ENCODE results near the gene CNDP2. TPM values are rescaled to one million over a fixed set of nuclear protein-coding genes. Genes with fewer than 3 reads are reported as not detected.

The CNDP2 gene
- 84.6 and 113 TPM in 2 replicates for total RNA-seq

DNA sequence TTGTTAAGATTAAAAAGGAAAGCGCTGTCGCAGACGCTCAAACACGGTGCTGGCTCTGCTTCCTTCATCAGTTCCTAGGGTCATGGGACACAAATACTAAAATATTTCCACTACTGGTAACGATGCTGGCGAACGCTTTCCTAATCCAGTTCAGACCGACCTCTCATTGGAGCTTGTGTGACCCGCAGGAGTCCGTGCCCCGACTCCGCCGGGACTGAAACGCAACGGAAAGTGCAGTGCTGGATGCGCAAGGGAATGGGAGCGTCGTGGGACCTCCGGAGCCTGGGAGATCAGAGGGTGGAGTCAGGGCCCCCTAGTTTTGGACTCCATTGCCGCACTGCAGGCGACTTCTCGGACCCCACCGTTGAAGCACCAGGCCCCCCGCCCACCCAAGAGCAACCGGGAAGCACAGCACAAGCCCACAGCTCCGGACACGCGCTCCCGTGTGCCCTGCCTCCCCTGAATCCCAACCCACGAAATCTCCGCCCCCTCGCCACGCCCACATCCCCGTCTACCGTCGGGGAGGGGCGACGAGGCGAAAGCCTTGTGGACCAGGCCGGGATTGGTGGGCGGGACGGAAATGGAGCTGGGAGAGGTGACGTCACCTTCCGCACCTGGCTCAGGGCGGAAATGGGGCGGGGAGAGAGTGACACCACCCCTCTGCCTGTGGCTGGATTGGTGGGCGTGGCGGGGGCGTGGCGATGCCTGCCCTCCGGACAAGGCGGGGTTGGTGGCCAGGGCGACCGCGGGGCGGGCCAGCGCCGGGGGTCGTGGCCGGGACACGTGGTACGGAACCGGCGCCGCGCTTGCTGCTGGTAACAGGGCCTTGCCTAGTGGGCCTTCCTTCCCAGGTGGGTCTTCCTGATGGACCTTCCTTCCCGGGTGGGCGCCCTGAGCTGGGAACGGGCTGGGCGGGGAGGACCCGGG, at the start of gene CNDP2:
Gene CNDP2, plus strand, starts transcription at position 783 of the 927 bp plus-strand sequence. CDS start 3,611 bp downstream, outside the sequence.

DNA sequence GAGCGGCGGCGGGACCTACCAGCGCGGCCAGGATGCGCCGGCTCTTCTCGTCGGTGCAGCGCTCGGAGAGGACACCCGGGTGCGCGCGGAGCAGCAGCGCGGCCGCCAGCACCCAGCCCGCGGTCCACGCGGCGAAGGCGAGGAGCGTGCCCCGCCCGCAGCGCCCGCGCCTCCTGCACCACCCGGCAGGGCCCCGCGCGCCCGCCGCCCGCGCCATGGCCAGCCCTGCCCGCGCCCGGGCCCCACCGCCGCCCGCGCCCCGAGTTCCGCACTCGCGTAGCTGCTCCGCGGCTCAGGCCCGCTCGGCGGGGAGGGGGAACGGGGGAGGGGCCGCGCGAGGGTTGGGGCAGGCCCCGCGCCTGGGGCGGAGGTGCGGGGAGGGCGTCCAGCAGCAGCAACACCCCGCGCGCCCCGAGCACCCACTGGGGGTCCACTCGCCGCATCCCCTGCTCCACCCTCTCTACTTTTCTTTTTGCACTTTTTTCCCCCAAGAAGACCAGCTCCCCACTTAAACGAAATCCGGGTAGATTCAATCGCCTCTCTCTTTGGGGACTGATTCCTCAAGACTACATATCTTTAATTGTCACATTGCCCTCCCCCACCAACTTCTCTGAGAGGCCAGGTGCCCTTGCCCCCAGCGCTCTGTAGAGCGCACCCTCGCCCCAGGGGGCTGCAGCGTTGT, 39.0 kb upstream of the CNDP2 start, which contains the start of gene DIPK1C:
Gene DIPK1C, minus strand, starts transcription at position 266 of the 682 bp plus-strand sequence. Its CDS starts 49 bp downstream, at position 217.

DNA sequence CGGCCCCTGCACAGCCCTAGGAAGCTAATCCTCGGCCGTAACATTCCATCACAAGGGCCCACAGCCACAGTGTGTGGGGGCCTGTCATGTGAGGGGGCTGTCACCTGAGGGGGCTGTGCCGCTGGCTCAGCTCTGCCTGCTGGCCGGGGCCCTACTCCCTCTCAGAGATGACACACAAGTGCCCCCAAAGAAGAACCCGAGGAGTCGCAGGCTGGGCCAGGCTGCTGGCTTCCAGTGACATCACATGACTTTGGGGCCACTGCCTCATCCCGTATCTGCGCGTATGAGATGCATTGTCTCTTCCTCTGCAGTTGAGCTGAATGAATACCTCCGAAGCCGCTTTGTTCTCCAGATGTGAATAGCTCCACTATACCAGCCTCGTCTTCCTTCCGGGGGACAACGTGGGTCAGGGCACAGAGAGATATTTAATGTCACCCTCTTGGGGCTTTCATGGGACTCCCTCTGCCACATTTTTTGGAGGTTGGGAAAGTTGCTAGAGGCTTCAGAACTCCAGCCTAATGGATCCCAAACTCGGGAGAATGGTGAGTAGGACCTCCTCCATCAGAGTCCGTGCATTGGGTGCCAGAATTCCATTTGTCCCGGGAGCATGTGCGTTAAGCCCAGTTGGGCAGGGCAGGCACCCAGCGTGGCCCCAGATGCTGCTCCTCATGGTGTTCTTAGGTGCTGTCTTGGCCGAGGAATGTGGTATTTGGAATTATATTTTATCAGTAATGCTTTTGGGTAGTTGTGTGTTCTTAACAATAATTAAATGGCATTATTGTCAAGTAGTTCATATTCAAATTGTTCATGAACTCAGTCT, 38.2 kb downstream of the CNDP2 start, which contains the start of gene CNDP1:
Gene CNDP1, plus strand, starts transcription at position 351 of the 820 bp plus-strand sequence. Its CDS starts 168 bp downstream, at position 519.

Other genes with a start within 250 kb of the CNDP2 start
- gene CYB5A, start 204.4 kb upstream of the CNDP2 start, total RNA-seq, result 155 TPM in 2 replicates
- not detected in 2 replicates for gene C18orf63, start 180.5 kb upstream of the CNDP2 start, total RNA-seq
- gene DIPK1C, start 39.1 kb upstream of the CNDP2 start, total RNA-seq, result not detected in 2 replicates
- not detected in 2 replicates for gene CNDP1, start 38.1 kb downstream of the CNDP2 start, total RNA-seq
- gene ZNF407, start 101.5 kb downstream of the CNDP2 start, total RNA-seq, result 3.1 and 4.7 TPM in 2 replicates